ENCODE data around the gene SPRR2D.
A peak's percentile ranks its signal among the peaks of the same experiment; 100 is the strongest.
"Not testable (repeated sequence)": the region's sequence is repeated elsewhere in the genome, so short reads cannot be mapped to it uniquely, and the experiment has no call there.

Gene SPRR2D

GRCh38 chr1:153058826-153059784 is 18.2 kb upstream of the SPRR2D start:
- DNase-seq (ENCODE audit: insufficient read length, low spot score) (no peak), FAIRE-seq (no peak)
- TF ChIP-seq CTCF (IDR thresholded peaks at IDR 0.05; ENCODE audit: insufficient read depth, missing control alignments), result no peak

- TF ChIP-seq CTCF (IDR thresholded peaks at IDR 0.05; ENCODE audit: insufficient read depth, missing control alignments), result no peak
- FAIRE-seq, result no peak
- no peak for DNase-seq (ENCODE audit: insufficient read length, low spot score)
Measured at GRCh38 chr1:153058154-153058553, 17.2 kb upstream of the SPRR2D start.

GRCh38 chr1:153057375-153057774 is 16.5 kb upstream of the SPRR2D start, which contains the start of gene SPRR2A:
TSS of gene SPRR2A (minus strand) at chr1:153057512. CDS start at chr1:153056735, 777 bp downstream.
- DNase-seq (ENCODE audit: insufficient read length, low spot score), result no peak
- FAIRE-seq, result no peak
- TF ChIP-seq CTCF (IDR thresholded peaks at IDR 0.05; ENCODE audit: insufficient read depth, missing control alignments), result no peak

GRCh38 chr1:153056111-153056510 is 15.2 kb upstream of the SPRR2D start:
- DNase-seq (ENCODE audit: insufficient read length, low spot score); FAIRE-seq: not testable (repeated sequence)

GRCh38 chr1:153049211-153049610 is 8.3 kb upstream of the SPRR2D start:
- no peak for FAIRE-seq
- TF ChIP-seq CTCF (IDR thresholded peaks at IDR 0.05; ENCODE audit: insufficient read depth, missing control alignments), result no peak
- no peak for DNase-seq (ENCODE audit: insufficient read length, low spot score)

- TF ChIP-seq CTCF (IDR thresholded peaks at IDR 0.05; ENCODE audit: insufficient read depth, missing control alignments), result no peak
- FAIRE-seq (no peak), DNase-seq (ENCODE audit: insufficient read length, low spot score) (no peak)
Measured at GRCh38 chr1:153035211-153035610, 5.7 kb downstream of the SPRR2D start.

GRCh38 chr1:153032677-153033308 is 8.1 kb downstream of the SPRR2D start:
- DNase-seq (ENCODE audit: insufficient read length, low spot score) (no peak), FAIRE-seq (no peak)
- TF ChIP-seq CTCF (IDR thresholded peaks at IDR 0.05; ENCODE audit: insufficient read depth, missing control alignments), result peak; percentile 27
